IPS-11a (cell line): ENCODE measurements around the gene OTOA.
"Not testable (repeated sequence)": the region's sequence is repeated elsewhere in the genome, so short reads cannot be mapped to it uniquely, and the experiment has no call there.

Experiments
- H3K4me3 ChIP-seq: one replicate; pipeline ENCODE4 v1.5.1; 2013; ENCODE audit warnings: low read depth, low read length, control low read depth

Gene OTOA

DNA sequence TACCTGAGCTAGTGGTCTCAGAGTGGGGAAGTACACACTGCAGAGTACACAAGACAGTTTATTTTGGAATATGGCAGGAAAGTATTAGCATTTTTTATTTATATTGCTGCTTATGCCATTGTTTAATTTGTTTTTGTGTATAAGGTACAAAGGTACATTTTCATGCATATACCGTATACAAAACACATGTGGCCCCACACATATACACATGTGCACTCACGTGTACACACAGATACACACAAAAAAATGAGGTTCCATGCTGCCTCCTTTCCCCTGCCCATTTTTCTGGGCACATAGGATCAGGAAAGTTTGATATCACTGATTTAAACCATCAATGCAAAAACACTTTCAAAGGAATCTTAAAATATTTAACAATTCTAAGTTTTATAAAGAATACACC lies 24.3 kb upstream of the OTOA start:
- no peak overlapping the region for H3K4me3 ChIP-seq

DNA sequence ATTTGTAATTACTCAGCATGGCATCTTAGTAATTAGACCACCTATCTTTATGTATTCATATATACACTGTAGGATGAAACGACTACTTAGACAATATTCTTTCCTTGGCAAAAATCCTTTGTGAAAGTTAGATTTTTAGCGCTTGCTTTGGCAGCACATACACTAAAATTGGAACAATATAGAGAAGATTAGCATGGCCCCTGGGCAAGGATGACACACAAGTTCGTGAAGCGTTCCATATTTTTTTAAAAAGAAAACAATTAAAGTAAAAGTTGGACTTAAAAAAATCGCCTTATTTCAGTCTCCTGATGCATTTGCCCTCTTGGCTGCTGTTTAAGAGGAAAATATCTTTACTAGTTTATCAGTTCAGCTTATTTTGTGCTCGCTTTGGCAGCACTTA lies 21.9 kb upstream of the OTOA start:
- no peak overlapping the region for H3K4me3 ChIP-seq

DNA sequence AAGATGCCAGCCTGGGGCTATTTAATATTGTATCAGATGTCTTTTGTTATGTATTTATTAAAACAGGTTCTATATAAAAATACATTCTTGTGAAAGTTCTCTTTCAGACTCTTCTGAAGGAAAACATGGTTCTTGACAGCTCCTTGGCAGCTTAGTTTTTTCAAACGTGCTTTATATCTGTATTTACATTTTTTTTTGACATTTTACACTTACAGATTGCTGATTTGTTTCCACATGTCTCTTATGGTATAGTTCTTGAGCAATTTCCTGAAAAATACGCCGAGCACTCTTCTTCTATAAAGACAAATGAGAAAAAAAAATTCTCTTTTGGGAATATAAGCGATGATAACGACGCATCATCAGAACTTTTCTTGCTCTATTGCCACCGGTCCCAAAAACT lies 20.9 kb upstream of the OTOA start:
- no peak overlapping the region for H3K4me3 ChIP-seq

DNA sequence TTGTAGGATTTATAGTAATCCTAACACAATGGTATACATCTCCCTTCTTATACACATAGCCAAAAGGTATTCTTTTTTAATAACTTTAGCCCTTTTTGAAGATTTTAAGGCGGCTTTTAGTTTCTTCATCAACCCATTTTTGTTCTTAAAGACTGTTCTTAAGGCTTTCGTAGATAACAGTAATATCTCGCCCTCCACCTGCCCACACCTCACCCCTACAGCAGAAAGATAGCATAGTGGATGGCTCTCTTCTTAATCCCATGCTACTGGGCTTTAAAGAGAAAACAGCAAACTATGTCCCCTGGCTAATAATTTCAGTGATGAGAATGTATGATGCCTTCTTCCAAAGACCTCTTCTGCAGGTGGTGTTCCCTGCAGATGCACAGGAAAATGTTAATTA lies 20.0 kb upstream of the OTOA start:
- H3K4me3 ChIP-seq: no peak overlapping the region

DNA sequence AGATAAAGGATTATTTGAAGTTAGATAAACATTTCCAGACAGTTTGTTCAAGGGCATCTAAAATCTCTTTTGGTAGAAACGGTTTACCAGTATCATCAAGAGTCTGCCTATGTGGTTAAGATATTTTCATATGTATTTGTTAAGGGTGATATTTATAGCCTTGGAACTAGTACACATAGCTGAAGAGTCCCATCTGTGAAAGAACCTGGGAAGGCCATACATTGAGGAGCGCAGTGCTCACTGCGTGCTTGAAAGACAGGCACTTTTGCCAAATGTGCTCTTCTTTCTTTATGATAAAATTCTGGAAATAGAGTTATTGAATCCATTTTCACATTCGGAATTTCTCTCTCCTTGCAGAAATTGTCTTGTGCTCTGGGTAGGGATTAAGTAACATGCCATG lies 19.1 kb upstream of the OTOA start:
- no peak overlapping the region for H3K4me3 ChIP-seq

DNA sequence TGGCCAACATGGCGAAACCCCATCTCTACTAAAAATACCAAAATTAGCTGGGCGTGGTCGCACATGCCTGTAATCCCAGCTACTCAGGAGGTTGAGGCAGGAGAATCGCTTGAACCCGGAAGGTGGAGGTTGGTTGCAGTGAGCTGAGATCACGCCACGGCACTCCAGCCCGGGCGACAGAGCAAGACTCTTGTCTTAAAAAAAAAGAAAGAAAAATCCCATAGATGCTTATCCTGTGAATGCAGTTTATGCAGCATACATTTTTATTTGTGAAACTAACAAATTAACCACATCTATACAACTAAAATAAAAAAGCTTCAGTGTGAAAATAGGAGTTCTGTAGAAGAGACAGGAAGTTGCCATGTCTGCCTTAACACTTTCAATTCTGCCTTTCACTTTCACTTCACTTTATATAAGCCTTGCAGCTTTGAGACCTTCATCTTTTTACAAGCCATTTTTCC lies 18.5 kb upstream of the OTOA start:
- H3K4me3 ChIP-seq: no peak overlapping the region

DNA sequence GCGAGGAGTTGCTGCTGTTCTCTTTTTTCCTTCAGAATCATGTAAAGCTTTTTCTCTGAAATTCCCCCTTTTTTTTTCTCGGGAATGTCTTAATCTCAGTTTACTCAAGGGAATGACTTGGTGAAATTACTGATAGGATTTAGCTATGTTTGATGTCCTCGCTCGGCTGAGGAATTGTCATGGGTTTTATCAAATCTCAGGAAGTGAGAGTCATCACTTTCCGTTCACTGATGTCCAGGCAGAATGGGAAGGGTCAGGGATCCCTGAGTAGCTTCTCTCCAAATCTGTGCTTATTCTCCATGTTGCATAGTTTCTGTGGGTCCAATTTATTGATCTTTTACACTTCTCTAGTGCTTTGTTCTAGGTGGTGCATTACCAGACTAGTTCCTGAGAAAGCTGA lies 17.7 kb upstream of the OTOA start:
- H3K4me3 ChIP-seq: no peak overlapping the region

DNA sequence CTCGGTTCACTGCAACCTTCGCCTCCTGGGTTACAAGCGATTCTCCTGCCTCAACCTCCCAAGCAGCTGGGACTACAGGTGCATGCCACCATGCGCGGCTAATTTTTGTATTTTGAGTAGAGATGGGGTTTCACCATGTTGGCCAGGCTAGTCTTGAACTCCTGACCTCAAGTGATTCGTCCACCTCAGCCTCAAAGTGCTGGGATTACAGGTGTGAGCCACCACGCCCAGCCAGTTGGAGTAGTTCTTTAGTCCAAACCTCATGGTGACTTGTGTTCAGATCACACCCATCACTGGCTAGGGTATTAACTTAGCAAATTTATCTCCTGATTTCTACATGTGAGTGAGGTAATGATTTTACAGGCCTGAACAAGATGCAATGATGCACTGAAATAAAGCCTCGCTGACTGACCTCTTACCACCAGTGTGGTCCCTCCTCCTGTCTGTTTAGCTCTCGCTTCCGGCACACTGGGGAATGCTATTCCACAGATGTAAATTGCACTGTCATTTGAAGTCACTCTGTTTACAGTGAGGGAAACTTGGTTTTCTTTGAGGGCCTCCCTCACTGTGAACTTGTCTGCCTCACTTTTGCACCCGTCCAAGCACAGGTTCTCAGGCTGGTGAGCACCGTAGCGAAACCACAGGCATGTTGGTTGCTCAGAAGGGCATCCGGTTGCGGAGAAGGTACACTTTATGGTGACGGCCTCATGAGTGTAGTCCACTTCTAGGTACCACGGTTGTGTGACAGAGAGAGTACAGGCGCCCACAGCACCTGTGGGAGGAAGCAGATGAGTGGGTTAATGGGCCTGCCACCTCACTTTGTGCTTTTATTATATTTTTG lies 16.8 kb upstream of the OTOA start:
- no peak overlapping the region for H3K4me3 ChIP-seq

DNA sequence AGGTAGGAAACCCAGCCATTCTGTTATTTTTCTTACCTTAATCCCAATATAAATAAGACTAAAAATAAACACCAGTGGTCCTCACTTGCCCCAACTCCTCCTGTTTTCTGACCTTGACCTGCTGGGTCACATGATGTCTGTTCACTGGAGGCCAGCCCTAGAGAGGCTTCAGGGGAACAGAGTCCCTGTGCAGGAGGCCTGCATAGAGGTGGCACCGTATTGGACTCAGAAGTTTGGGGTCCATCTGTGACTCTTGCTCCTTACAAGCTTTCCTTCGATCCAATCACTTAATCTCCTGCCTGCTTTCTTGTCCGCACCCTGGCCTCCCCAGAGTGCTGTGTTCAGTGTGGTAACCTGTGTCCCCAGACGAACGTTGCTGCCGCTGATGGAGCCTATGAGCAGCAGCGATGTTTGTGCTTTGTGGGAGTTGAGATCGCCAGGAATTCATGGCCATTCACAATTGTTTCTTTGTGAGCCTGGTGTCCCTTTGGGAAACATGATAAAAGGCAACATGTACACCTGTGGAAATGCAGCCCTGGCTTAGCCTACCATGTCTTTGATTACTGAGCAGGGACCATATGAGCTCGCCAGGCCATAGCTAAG lies 16.1 kb upstream of the OTOA start:
- H3K4me3 ChIP-seq: no peak overlapping the region

DNA sequence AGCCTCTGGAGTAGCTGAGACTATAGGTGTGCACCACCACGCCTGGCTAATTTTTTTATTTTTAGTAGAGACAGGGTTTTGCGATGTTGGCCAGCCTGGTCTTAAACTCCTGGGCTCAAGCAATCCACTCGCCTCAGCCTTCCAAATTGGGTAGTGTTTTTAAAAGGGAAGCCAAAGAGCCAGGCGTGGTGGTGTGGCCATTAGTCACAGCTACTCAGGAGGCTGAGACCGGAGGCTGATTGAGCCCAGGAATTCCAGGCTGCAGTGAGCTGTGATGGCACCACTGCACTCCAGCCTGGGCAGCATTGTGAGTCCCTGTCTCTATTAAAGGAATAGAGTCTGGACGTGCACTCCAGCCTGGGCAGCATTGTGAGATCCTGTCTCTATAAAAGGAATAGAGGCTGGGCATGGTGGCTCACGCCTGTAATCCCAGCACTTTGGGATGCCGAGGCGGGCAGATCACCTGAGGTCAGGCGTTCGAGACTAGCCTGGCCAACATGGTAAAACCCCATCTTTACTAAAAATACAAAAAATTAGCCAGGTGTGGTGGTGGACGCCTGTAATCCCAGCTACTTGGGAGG lies 13.9 kb upstream of the OTOA start:
- H3K4me3 ChIP-seq: not testable (repeated sequence)

DNA sequence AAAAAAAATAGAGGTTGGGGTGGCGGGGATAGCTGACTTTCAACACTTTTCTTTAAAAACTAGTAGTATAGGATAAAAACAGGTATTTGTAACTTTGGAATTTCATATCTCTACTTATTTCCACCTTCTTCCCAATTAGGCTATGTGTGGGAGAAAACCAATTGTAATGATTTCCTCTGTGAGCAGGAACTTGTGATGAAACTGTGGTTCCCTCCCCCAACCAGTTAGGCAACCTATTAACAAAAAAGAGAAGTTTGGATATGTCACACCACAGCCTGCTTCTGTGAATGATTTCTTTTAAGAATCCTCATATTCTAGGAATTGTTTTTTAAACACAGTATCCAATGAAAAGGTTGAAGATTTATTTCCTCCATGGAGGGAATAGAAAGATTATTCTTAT lies 13.2 kb upstream of the OTOA start:
- H3K4me3 ChIP-seq: no peak overlapping the region

DNA sequence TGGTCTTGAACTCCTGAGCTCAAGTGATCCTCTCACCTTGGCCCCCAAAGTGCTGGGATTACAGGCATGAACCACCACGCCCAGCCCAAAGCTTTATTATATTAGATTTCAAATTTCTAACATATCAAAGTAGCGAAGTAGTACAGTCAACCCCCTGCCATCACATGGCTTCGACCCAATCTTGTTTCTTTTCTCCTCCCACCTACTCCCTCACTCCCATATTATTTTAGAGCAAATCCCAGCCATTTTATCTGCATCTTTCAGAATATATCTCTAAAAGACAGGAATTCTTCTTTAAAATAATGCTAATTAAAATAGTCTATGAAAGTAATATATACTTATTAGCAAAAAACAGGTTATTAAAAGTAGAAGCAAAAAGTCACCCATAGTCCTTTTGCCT lies 12.3 kb upstream of the OTOA start:
- H3K4me3 ChIP-seq: no peak overlapping the region

DNA sequence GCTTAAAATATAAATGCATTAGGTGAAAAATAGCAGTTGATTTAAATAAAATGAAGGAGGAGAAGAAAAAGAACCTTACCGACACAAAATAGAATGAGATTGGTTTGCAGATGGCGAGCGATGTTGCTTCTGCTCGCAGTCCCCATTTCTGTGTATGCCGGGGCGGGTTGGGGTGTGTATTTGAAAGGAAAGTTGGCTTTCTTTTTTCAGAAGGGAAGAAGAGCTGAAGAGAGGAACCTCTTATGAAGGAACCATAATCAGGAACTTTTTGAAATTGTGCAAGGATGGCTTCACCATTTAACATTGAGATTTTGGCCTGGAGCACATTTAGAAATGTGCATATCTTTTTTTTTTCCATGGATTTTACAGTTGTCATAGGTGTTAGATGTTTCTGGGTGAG lies 11.3 kb upstream of the OTOA start, which contains the start of gene IGSF6:
Gene IGSF6, minus strand, starts transcription at position 156 of the 400 bp plus-strand sequence. Its CDS starts 10 bp downstream, at position 146.
- H3K4me3 ChIP-seq: no peak within 1 kb of the TSS

DNA sequence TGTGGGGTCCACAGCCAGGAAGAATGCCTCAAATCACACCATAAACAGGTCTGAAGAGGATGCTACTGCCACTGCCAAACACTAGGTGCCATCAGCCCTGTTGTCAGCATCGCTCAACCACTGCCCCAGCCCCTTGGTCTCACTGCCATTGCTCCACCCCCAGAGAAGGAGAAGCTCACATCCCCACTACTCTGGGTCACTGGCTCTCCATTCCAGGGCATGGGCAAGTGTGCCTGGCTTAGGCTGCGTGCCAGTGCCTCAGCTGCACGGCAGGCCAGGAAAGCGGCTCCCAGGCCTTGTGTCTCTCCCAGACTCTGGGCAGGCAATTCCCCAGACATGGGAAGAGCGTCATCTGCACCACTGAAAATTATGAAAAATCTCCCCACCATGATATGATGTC lies 10.2 kb upstream of the OTOA start:
- H3K4me3 ChIP-seq: no peak overlapping the region

DNA sequence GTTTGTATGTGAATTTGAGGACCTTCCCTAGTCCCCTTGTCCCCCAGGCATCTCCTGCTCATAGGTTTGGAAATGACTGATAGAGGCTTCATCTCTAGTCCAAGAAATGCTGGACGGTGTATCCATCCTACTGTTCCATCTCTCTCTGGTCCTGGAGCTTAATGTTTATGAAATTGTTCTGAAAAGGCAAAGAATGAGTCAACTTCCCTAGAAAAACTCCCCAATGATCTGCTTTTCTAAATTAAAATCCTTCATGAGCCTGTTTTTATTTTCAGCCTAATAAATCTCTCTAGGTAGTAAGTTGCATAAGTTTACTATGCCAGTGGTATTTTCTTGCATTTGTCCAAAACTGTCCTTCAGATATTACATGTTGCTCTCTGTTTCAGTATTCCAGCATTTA lies 9.3 kb upstream of the OTOA start:
- no peak overlapping the region for H3K4me3 ChIP-seq

DNA sequence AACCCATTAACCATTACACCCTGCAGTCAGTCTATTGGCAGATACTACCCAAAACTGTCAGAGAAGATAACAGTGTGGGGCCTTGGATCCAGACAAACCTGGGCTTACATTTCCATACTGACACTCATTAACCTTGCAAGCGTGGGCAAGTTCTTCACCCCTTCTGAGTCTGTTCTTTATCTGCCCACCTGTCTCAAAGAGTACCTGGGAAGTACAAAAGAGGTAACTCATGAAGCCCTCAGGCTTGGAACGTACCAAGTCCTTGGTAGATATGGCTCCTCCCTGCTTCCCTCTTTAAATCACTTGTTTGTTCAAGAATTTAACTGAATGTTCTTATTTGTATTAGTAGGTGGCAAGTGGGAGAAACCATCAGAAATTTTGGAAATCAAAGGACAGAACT lies 8.9 kb upstream of the OTOA start:
- no peak overlapping the region for H3K4me3 ChIP-seq

DNA sequence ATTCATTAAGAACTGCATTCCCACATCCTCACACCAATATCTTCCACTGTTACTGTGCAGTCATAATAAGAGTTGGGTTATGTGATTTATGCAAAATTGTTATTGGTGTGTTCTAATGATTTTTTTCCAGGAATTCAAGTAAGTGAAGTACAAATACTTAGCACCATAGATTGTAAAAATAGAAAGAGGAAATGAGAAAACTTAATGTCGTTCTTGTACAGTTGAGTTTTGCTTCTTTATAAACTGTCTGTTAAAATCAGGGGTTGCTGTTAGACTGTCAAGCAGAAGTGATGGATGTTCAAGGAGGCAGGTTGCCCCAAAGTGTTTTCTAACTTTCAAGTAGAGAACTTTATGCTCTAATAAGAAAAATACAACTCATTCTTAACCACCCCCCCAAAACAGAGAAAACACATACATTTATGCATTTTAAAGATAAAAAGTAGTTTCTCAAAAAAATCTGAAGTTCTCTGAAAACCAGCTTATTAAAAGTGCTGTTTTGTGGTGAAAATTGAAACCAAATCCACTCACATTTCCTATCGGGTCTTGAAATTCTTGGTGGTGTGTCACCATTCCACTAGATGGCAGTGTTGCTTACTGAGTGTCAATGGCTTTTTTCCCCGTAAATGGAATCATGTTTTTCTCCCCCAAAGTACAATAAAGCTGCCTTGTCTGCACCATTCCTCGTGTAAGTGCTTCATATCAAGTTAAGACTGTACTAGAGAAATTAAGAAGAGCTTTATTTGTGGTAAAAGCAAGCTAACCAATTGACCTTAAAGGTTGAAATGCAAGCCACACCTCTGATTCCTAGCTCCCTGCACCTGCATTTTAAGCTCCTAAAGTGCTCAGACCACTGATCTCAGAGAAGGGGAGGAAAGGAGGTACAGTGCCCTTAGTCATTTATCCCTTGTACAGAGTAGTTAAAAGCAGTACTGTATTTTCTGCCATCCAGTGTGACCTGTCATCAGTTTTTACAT lies 6.7 kb upstream of the OTOA start:
- no peak overlapping the region for H3K4me3 ChIP-seq

DNA sequence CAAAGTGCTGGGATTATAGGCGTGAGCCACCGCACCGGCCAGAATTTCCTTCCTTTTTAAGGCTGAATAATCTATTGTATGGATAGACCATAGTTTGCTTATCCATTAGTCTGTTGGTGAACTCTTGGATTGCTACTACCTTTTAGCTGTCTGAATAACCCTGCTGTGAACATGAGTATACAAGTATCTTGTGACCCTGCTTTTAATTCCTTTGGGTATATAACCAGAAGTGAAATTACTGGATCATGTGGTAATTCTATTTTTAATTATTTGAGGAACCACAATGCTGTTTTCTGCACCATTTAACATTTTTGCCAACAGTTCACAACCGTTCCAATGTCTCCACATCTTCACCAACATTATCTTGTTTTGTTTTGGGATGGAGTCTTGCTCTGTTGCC lies 4.6 kb upstream of the OTOA start:
- H3K4me3 ChIP-seq: no peak overlapping the region

DNA sequence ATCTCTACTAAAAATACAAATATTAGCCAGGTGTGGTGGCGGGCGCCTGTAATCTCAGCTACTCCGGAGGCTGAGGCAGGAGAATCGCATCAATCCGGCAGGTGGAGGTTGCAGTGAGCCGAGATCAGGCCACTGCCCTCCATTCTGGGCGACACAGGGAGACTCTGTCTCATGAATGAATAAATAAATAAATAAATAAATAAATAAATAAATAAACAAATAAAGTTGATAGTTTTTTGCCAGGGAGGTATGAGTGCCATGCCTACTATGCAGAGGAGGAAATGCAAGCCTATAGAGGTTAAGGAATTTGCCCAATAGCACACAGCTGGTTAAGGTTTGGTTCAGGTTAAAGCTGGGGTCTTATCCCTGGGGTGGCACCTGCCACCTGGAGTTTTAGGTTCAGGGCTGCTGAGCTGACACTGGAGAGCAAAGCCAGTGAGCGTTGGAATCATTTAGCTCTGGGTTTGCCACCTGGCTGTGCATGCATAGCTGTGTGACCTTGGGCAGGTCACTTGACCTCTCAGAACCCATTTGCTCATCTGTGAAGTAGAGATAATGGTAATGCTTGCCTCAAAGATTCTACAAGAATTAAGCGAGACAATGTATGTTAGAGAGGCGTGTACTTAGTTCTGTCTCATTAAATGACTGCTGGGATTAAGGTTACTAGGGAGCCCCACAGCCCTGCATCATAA lies 1.2 kb downstream of the OTOA start:
- no peak overlapping the region for H3K4me3 ChIP-seq

DNA sequence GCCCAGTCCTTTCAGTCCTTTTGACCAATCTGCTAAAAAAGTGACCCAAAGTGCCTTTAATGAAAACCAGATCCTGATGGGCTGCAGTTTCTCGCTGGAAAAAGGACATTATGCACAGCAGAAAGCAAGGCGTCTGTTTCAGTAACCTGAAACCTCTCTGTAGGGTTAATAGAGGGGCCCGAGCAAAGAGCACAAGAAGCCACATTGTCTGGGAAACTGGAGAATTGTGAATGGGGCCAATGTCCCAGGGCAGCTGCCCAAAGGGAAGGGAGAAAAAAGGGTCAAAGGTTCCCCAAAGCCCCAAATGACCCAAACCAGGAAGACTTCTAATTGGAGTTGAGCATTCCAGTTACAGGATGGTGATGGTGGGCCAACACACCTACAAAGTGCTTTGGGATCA lies 3.0 kb downstream of the OTOA start:
- no peak overlapping the region for H3K4me3 ChIP-seq
